Right ventricle myocardium superior (tissue), 1 donor: ENCODE results near the gene LSAMP. TPM values are rescaled to one million over a fixed set of nuclear protein-coding genes. Genes with fewer than 3 reads are reported as not detected.

Experiments
- ATAC-seq: fragments of 200-7000 bp; cut with Tn5 transposase; one replicate; pipeline ENCODE4 v1.9.1; 2020; ENCODE audit warnings: mild to moderate bottlenecking; ENCODE audit not compliant: poor library complexity
- DNase-seq: peaks from one replicate; pipeline ENCODE4 v3.0.0-alpha.2; 2020
- intact Hi-C: fragments of 100-400 bp; cut with DNase I; formaldehyde crosslinking; loops from one replicate; pipeline ENCODE4 v1.11.2; 2022
- total RNA-seq: library from RNA; stranded (reverse); fragmentation: NEBNext Ultra II Directional; extraction: Animal tissue kit (Norgen Biotek cat#: 25700); gene quantifications from one replicate; pipeline ENCODE4 v1.2.1, GENCODE V29; 2021
- donor health status: DM: no; HTN: yes; CAD: no; lungs with severe emphysema.

Gene LSAMP
- total RNA-seq, 1 donor from 2014 or later = 5.2 TPM

DNA sequence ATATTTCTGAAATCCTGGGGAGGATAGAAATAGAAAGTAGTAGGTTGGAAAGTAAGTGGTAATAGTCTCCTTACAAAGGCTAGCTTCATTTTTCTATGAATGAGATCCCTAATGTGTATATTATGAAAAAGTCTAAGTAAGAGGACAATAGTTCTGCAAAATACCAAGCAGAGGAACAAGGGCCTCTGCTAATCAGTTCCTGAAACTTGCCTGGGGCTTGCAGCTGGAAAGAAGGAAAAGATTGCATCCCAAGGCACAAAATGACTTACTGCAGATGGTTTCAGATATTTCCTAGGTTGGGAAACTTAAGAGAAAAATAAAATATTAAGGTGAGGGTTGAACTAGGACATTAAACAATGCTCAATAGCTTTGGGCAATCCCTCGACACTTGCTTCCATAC, 528.4 kb downstream of the LSAMP start:
- ATAC-seq (no peak), DNase-seq (no peak)
- intact Hi-C loops = no loop called here

DNA sequence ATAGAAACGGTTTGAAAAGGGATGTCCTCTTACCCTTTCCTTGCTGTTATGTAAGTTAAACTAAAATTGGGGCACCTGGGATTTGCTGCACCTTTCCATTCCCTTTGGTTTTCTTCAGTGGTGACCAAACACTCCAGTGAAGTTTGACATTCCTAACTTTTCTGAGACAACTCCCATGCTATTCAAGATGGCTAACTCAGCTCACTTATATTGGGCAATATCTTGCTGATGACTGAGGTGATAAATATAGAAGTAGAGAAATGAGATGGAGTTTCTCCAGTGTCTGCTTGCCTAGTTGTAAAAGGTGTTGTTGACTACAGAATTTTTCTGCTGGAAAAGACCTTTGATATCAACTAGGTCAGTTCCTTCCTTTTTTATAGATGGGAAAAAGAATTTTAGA, 530.2 kb downstream of the LSAMP start:
- ATAC-seq (no peak), DNase-seq (no peak)
- intact Hi-C loops = no loop called here

- DNase-seq (no peak), ATAC-seq (no peak)
- intact Hi-C loops = no loop called here
Observed at GRCh38 chr3:115913069-115913686, 532.1 kb downstream of the LSAMP start.

GRCh38 chr3:115912372-115912771, 532.9 kb downstream of the LSAMP start:
- DNase-seq (peak; percentile 56), ATAC-seq (peak; percentile 75)
- intact Hi-C loops = no loop called here

DNA sequence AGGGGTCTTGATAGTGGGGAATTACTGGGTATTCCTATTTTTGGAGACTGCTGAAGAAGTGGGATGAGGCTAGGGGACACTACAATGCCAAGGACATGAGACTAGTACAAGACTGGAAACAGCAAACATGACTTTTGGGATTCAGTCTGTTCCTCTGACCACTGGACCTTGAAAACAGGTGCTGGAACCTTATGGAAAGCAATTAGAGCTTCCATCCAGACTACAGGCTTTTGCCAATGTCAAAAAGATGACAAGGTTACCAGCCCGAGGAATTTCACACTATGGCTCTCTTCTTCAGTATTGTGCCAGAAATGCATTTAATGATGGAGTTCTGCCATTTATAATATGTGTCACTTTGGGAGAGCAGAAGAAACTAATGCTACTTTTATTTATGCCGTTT, 539.4 kb downstream of the LSAMP start:
- DNase-seq = no peak
- intact Hi-C loops = no loop called here
- ATAC-seq = no peak

GRCh38 chr3:115903843-115904242, 541.4 kb downstream of the LSAMP start:
- intact Hi-C loops = no loop called here
- ATAC-seq (no peak), DNase-seq (no peak)

DNA sequence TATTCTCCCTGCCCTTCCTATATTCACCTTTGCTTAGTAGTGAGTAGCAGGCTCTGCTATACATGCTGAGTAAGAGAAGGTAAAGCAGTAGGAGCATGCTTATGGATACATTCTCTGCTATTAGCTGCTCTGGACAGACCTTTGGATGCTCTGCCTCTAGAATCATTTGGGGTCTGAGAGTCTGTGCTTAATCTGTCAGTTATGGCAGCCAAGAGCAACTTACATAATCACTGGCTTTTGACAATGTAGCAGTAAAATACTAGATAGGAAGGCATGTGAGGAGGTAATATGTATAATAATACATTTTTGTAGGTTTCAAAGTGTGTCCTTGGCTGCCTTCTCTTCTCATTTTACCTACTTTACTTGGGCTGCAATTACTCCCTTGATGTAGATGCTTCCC, 544.3 kb downstream of the LSAMP start:
- ATAC-seq (no peak), DNase-seq (no peak)
- intact Hi-C loops = no loop called here

GRCh38 chr3:115899535-115899934, 545.8 kb downstream of the LSAMP start:
- intact Hi-C loops = no loop called here
- DNase-seq (no peak), ATAC-seq (no peak)

DNA sequence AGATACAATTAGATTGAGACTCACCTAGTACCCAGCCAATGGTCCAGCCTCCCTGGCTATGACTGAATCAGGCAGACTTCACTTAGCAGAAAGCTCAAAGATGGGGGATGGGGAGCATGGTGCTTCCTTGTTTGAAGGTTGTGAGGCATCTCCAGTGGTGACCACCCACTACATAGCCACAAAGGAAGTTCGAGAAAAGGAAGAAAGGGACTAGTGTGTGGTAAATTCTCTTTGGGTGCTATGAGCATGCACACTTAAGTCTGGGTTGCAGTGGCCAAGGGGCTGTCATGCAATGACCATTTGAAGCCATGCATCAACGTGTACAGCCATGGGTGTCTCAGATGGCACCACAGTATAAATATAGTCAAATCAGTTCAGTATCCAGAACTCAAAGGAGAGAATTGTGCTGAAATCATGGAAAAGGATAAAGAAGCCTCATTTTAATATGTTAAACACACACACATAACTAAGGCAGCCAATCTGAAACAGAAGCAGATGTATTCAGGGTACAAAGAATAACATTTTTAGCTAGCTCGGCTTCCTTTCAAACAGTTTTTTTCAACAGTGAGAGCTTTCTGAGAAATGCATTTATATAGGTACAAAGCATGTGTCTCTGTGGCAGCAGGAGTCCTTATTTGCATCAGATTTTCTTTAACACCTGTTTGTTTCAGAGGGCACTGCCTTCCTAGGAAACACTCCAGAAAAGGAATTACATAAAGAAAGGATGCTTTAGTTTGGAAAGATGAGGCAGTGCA, 546.5 kb downstream of the LSAMP start:
- DNase-seq (no peak), ATAC-seq (no peak)
- intact Hi-C loops = no loop called here

- no peak for ATAC-seq
- DNase-seq = no peak
Observed at GRCh38 chr3:115891006-115891636, 554.2 kb downstream of the LSAMP start.

GRCh38 chr3:115890579-115890978, 554.7 kb downstream of the LSAMP start:
- DNase-seq (no peak), ATAC-seq (no peak)
- intact Hi-C loops = no loop called here

More at GRCh38 chr3:115891006-115891636, 554.2 kb downstream of the LSAMP start:
- intact Hi-C loops = no loop called here

DNA sequence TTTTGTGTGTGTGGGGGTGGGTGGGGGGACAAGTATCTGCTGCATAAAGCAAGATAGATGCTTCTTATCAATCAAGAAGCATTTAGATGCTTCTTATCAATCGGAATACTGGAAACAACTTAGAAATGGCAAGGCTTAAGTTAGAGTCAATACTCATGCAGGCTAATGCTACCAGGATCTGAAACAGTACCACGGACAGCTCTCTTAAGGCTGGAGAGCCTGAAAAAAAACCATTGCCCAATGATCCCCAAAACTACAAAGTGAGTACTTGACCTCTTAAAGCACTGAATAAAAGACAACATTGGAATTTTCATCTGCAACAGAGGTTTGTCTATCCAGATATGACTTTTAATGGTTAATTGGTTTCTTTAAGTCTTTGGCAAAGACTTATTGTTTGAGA, 559.7 kb downstream of the LSAMP start:
- ATAC-seq (no peak), DNase-seq (no peak)
- intact Hi-C loops = no loop called here

DNA sequence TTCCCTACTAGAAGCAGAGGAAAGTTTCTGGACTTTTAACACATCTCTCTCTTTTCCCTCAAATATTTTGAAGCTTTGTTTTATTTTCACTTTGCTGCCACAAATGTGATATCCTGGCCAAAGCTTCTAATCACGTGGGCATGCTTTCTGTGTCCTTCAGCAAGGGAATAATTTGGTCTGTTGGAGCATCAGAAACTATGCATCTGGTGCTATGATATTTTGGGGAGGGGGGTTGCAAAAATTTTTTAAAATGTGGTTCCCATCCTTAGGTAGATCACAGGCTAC, 567.7 kb downstream of the LSAMP start:
- DNase-seq (no peak), ATAC-seq (no peak)
- intact Hi-C loops = no loop called here

DNA sequence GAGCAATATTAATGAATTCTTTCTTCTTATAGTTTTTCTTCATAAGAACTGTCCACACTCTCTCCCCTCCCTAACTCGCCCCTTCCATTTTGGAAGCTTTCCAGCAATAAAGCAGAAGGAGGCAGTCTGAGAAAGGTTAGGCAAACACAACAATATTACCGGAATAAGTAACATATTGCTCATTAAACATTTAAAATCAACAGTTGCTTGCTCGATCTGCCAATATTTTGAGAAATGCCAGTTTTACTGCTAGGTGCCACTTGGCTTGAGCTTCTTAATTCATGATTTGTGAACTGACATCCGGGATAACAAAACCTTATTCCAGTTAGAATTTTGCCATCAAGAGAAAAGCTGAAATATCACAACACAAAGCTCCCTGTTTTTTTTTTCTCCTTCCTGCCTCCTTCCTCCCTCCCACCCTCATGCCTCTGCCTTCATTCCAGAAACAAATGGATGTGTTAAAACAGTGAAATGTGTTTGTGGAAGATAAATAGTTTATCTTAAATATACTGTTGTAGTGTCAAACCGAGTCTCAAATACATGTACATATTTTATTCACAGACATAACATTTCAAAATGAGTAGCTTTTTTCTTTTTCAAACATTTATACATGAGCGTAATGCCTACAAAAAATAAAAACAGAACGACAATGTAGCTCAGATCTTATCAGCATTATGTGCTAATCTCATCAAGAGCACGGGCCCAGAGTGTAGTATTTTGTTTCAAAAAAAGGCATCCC, 568.2 kb downstream of the LSAMP start:
- ATAC-seq (no peak), DNase-seq (no peak)
- intact Hi-C loops = no loop called here

DNA sequence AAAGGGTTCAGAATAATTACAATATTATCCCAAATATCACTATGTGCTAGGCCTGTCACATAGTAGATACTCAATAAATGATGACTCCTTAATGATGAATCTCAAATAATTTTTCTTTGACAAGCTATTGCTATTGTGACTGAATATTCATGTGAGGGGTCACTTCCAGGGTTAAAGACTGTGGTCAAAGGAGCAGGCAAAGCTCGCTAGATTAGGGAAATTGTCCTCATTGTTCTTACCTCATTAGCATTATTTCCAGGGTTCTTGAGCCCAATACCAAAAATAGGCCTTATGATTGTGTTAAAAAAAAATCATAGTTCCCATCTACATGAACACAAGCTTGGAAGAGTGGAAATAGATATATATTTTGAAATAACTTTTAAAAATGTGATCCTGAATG, 569.8 kb downstream of the LSAMP start:
- intact Hi-C loops = no loop called here
- no peak for ATAC-seq
- no peak for DNase-seq

DNA sequence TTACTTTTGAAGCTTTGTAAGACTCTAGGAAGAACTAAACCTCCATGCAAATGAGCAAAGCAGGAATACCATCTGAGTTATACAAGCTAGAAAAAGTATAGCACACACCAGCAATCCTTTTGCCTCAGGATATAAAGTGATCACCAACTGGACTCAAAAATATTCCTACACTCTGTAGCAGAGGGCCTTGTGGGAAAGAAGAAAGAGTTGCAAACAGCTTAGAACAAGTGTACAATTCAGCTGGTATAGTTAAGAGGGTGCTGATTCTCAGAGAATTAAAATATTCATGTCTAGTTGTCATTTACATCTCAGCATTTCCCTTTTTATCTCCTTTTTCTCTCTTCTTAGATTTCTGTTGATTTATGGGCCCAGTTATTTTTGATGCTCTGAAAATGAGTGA, 573.6 kb downstream of the LSAMP start:
- intact Hi-C loops = no loop called here

GRCh38 chr3:115864911-115865310, 580.4 kb downstream of the LSAMP start:
- intact Hi-C loops = no loop called here
- no peak for DNase-seq

More for the DNA sequence above, 573.6 kb downstream of the LSAMP start:
- DNase-seq (no peak), ATAC-seq (no peak)

DNA sequence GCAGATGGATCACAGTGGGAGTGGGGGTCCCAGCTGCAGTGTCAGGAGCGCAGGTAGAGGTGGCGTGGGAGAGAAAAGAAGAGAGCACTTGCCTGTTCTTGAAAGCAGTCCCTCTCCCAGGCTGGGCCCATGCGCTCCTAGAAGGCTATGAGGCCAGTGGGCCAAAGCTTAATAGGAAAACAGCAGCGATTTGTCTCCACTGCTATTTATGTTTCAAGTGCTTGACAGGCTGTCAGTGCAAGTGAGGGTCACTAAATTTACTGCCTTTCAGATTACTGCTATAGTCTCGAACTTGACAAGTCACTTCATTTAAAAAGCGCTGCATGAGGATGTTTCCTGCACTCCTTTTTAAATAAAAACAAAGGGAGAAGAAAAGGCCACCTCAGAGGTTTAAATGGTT, 582.4 kb downstream of the LSAMP start:
- intact Hi-C loops = no loop called here
- no peak for DNase-seq
- ATAC-seq = no peak

More at GRCh38 chr3:115864911-115865310, 580.4 kb downstream of the LSAMP start:
- ATAC-seq = no peak

GRCh38 chr3:115862099-115862498, 583.2 kb downstream of the LSAMP start:
- intact Hi-C loops = no loop called here
- DNase-seq (no peak), ATAC-seq (no peak)
